ENCODE results near the gene DUOXA1. TPM values are rescaled to one million over a fixed set of nuclear protein-coding genes. Genes with fewer than 3 reads are reported as not detected.
"Not testable (repeated sequence)": the region's sequence is repeated elsewhere in the genome, so short reads cannot be mapped to it uniquely, and the experiment has no call there.

Gene DUOXA1
- polyA plus RNA-seq, 1 of the 3 experiments (the other 2 are of a cell fraction), result 0.02 TPM

DNA sequence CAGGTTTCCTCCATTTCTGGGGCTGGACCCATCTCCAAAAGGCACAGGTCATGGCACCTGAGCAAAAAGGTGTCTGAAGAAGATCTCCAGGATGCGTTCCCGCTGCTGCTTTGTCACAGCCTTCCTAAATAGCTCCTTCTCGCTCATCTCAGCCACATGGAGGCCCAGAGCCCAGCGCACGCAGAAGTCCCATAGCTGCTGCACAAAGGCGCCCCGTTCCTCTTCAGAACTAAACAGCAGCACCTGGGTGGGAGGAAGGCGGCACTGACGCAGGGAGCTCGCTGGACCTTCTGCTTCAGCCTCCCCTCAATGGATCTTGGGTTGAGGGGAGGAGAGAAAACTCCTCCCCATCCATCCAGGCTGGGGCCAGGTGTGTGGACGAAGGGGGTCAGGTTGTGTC lies 24.1 kb downstream of the DUOXA1 start (continued):
- TF ChIP-seq, protein P1, sequence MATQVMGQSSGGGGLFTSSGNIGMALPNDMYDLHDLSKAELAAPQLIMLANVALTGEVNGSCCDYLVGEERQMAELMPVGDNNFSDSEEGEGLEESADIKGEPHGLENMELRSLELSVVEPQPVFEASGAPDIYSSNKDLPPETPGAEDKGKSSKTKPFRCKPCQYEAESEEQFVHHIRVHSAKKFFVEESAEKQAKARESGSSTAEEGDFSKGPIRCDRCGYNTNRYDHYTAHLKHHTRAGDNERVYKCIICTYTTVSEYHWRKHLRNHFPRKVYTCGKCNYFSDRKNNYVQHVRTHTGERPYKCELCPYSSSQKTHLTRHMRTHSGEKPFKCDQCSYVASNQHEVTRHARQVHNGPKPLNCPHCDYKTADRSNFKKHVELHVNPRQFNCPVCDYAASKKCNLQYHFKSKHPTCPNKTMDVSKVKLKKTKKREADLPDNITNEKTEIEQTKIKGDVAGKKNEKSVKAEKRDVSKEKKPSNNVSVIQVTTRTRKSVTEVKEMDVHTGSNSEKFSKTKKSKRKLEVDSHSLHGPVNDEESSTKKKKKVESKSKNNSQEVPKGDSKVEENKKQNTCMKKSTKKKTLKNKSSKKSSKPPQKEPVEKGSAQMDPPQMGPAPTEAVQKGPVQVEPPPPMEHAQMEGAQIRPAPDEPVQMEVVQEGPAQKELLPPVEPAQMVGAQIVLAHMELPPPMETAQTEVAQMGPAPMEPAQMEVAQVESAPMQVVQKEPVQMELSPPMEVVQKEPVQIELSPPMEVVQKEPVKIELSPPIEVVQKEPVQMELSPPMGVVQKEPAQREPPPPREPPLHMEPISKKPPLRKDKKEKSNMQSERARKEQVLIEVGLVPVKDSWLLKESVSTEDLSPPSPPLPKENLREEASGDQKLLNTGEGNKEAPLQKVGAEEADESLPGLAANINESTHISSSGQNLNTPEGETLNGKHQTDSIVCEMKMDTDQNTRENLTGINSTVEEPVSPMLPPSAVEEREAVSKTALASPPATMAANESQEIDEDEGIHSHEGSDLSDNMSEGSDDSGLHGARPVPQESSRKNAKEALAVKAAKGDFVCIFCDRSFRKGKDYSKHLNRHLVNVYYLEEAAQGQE (IDR thresholded peaks at IDR 0.05; ENCODE audit: low read depth, low read length), result no peak
- TF ChIP-seq, protein P2, sequence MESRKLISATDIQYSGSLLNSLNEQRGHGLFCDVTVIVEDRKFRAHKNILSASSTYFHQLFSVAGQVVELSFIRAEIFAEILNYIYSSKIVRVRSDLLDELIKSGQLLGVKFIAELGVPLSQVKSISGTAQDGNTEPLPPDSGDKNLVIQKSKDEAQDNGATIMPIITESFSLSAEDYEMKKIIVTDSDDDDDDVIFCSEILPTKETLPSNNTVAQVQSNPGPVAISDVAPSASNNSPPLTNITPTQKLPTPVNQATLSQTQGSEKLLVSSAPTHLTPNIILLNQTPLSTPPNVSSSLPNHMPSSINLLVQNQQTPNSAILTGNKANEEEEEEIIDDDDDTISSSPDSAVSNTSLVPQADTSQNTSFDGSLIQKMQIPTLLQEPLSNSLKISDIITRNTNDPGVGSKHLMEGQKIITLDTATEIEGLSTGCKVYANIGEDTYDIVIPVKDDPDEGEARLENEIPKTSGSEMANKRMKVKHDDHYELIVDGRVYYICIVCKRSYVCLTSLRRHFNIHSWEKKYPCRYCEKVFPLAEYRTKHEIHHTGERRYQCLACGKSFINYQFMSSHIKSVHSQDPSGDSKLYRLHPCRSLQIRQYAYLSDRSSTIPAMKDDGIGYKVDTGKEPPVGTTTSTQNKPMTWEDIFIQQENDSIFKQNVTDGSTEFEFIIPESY (IDR thresholded peaks at IDR 0.05; ENCODE audit: borderline replicate concordance, low read depth), result no peak
- TF ChIP-seq RFX5 (IDR thresholded peaks at IDR 0.05; ENCODE audit: low read length), result no peak
- no peak for TF ChIP-seq TEAD4 (IDR thresholded peaks at IDR 0.05; ENCODE audit: borderline replicate concordance, insufficient read depth)

DNA sequence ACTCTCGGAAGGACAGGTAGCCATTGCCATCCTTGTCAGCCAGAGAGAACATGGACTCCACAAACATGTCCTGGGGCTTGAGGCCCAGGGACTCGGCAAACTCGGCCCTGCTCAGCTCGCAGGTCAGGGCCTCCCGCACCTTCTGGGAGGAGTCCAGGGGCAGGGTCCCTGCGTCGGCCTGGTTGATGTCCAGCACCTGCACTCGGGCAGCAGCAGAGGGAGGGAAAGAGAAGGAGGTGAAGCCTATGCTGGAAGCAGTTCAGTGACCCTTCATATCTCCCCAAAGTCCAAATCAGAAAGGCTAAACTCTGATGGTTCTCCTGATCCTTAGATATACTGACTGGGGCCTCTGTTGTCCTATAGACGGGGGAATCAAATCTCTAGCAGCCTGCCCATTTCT lies 25.5 kb downstream of the DUOXA1 start:
- POLR2A ChIA-PET; H3K36me3 ChIP-seq (replicated peaks in 1 of 2; ENCODE audit: control insufficient read depth in 1 of 2, insufficient read depth in 2 of 2, low read length in 1 of 2): not testable (repeated sequence)
- CTCF ChIA-PET, result interaction anchor here (3.4 kb wide), 1 partner anchor 14 kb away, joined by 24 read pairs; no protein-coding TSS in a partner anchor

DNA sequence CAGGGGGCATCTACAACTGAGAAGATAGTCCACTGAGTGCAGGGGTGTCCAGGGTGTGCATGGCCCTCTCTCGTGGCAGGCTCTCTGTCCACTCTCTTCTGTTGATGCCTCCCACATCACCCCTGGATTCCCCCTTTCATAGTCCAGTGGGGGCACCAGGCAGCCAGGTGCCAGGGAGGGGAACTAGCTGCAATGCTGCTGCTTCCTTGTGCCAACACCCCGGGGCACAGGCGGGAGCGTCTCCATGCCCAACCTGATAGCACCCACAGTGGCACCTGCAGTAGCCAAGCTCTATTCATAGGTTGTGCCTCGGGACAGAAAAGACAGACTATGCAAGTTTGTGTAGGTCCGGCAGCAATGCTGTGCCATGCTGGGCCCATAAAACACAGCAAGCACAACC lies 27.5 kb downstream of the DUOXA1 start:
- Histone ChIP-seq H3K9ac (no peak overlapping the region), H2AFZ (ENCODE audit: low read depth) (no peak overlapping the region), H3K4me1 (ENCODE audit: control insufficient read depth in 1 of 2, insufficient read depth in 2 of 2, low read depth in 1 of 2, low read length in 1 of 2) (no peaks in the 10 kb centered on the region; a peak in 1 of 4 replicates), H3K9me3 (no peaks in the 10 kb centered on the region), H3K4me2 (no peak overlapping the region), H4K20me1 (ENCODE audit: insufficient read depth) (no peaks in the 10 kb centered on the region), H3K4me3 (ENCODE audit: low read depth in 2 of 2, low read length in 1 of 2) (no peak overlapping the region), H3K79me2 (ENCODE audit: insufficient read depth) (no peaks in the 10 kb centered on the region), H3F3A (replicated peaks; ENCODE audit: insufficient read depth) (no peaks in the 10 kb centered on the region), H3K27me3 (ENCODE audit: insufficient read depth) (peaks cover 5% of the 10 kb centered on the region; the same call in 1 of the 2 replicates), H3K9me2 (no peaks in the 10 kb centered on the region), H3K36me3 (replicated peaks in 1 of 2; ENCODE audit: control insufficient read depth in 1 of 2, insufficient read depth in 2 of 2, low read length in 1 of 2) (no peaks in the 10 kb centered on the region), H3K27ac (ENCODE audit: low read depth in 2 of 2, low read length in 1 of 2) (no peak overlapping the region)
- no peak for DNase-seq
- WGBS (ENCODE audit: low lambda C conversion rate), result 75% methylated on average over 1 of the region's 6 CpGs
- no peak for TF ChIP-seq FOXM1 (IDR thresholded peaks at IDR 0.05; ENCODE audit: low read depth)
- no peak for TF ChIP-seq POLR2AphosphoS5 (IDR thresholded peaks at IDR 0.05; ENCODE audit: low read depth, low read length)
- TF ChIP-seq FOXJ3 (CRISPR knock-in tag; IDR thresholded peaks at IDR 0.05), result no peak
- no peak for TF ChIP-seq ELF1 (IDR thresholded peaks at IDR 0.05)
- CTCF ChIA-PET, result interaction anchor here (1.2 to 2.2 kb wide), 3 partner anchors 10 to 16 kb away, joined by 4 to 8 read pairs (median 5); no protein-coding TSS in a partner anchor
- POLR2A ChIA-PET, result no interaction called here

More for the DNA sequence above, 25.5 kb downstream of the DUOXA1 start:
- DNase-seq; H3K4me2 ChIP-seq; H3K9me3 ChIP-seq; H3K4me1 ChIP-seq (ENCODE audit: control insufficient read depth in 1 of 2, insufficient read depth in 2 of 2, low read depth in 1 of 2, low read length in 1 of 2); H3K9me2 ChIP-seq; H3K27ac ChIP-seq (ENCODE audit: low read depth in 2 of 2, low read length in 1 of 2); H3K9ac ChIP-seq; H3F3A ChIP-seq (replicated peaks; ENCODE audit: insufficient read depth); H4K20me1 ChIP-seq (ENCODE audit: insufficient read depth); H3K79me2 ChIP-seq (ENCODE audit: insufficient read depth); H3K27me3 ChIP-seq (ENCODE audit: insufficient read depth); H3K4me3 ChIP-seq (ENCODE audit: low read depth in 2 of 2, low read length in 1 of 2); H2AFZ ChIP-seq (ENCODE audit: low read depth): not testable (repeated sequence)
- WGBS (ENCODE audit: low lambda C conversion rate), result 39% methylated on average over 4 of the region's 9 CpGs
